OCI-LY3 (cell line): Measurements from ENCODE around the gene PRR13.
A peak's percentile ranks its signal among the peaks of the same experiment; 100 is the strongest.
"Not testable (repeated sequence)": the region's sequence is repeated elsewhere in the genome, so short reads cannot be mapped to it uniquely, and the experiment has no call there.

Experiments used
- H2AFZ ChIP-seq: fragments of 200-600, 300-600 bp; shearing (Covaris generic); 2 replicates; pipeline ENCODE4 v1.6.0; 2014; ENCODE audit warnings: antibody characterized with exemption, low read depth, low read length
- H3K27ac ChIP-seq: fragments of 200-600, 300-600 bp; sonication (generic); 2 replicates; pipeline ENCODE4 v1.5.1; 2014; ENCODE audit warnings: mild to moderate bottlenecking, low read length, moderate library complexity, mixed read lengths
- H3K27me3 ChIP-seq: fragments of 200-600, 300-600 bp; sonication (generic); 2 replicates; pipeline ENCODE4 v1.6.1; 2014; ENCODE audit warnings: low read depth, low read length, mixed read lengths
- H3K36me3 ChIP-seq: fragments of 200-600, 300-600 bp; sonication (generic); replicated peaks from 2 replicates; pipeline ENCODE3; 2014; ENCODE audit warnings: low read depth, low read length, mixed read lengths
- H3K4me1 ChIP-seq: fragments of 300-600, 200-600 bp; sonication (generic); 2 replicates; pipeline ENCODE4 v1.6.1; 2014; ENCODE audit warnings: low read length, mixed read lengths
- H3K4me2 ChIP-seq: fragments of 200-600, 300-600 bp; sonication (generic); 2 replicates; pipeline ENCODE4 v1.6.1; 2014; ENCODE audit warnings: low read length, mixed read lengths
- H3K4me3 ChIP-seq: fragments of 300-600, 200-600 bp; sonication (generic); 2 replicates; pipeline ENCODE4 v1.5.1; 2014; ENCODE audit warnings: antibody characterized with exemption, mild to moderate bottlenecking, low read length, moderate library complexity
- H3K79me2 ChIP-seq: fragments of 300-600, 200-600 bp; shearing (Covaris generic); 2 replicates; pipeline ENCODE4 v1.6.1; 2014; ENCODE audit warnings: mild to moderate bottlenecking, low read length, mixed read lengths
- H3K9ac ChIP-seq: fragments of 300-600, 200-600 bp; shearing (Covaris generic); 2 replicates; pipeline ENCODE4 v1.6.0; 2014; ENCODE audit warnings: mild to moderate bottlenecking, low read length, moderate library complexity
- H3K9me3 ChIP-seq: fragments of 200-600, 300-600 bp; shearing (Covaris generic); 2 replicates; pipeline ENCODE4 v1.6.1; 2014; ENCODE audit warnings: low read length, mixed read lengths; ENCODE audit not compliant: insufficient read depth
- H4K20me1 ChIP-seq: fragments of 200-600, 300-600 bp; sonication (generic); 2 replicates; pipeline ENCODE4 v1.6.1; 2016; ENCODE audit warnings: low read length, mixed read lengths; ENCODE audit not compliant: insufficient read depth
- EZH2phosphoT487 ChIP-seq: fragments of 200-600 bp; shearing (Covaris generic); IDR thresholded peaks from 2 replicates; pipeline ENCODE4 v1.6.1; 2018; ENCODE audit warnings: antibody characterized with exemption, mixed run types, low read depth
- TF ChIP-seq, protein P1 (sequence below): fragments of 200-600, 300-600 bp; sonication (generic); IDR thresholded peaks from 2 replicates; pipeline ENCODE4 v1.5.1; 2014; ENCODE audit warnings: antibody characterized with exemption, low read length, low read depth

PRR13 gene, protein sequence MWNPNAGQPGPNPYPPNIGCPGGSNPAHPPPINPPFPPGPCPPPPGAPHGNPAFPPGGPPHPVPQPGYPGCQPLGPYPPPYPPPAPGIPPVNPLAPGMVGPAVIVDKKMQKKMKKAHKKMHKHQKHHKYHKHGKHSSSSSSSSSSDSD

DNA sequence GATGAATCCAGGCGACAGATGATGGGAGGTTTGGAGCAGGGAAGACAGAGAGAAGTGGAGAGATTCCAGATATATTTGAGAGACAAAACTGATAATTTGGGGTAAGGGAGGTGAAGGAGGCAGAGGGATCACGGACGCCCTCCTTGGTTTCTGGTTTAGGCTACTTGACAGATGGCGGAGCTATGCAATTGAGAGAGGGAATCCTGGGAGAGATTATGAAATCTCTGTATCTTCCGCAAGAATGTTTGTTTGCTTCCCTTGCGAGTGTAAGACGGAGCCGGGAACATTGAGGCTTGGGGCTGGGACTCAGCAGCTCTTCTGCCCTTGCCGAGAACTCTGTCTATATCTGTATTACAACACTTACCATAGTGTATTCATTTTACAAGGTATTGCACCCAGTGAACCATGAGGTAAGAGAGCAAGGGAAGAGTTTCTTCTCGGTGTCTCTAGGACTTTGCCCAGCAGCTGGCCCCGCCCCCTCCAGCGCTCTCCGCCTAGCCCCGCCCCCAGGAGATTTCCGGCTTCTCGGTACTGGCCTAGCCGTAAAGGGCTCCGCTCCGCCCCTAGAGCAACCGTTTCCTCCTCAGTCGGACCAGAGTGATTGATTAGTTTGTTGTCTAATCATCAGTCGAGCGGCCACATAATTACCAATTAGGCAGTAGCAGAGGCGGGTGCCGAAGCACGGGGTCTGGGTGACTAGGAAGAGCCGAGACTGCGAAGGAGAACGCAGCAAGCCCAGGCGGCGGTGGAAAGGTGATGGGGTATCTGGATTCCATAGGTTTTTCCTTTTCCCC, at the start of gene PRR13:
PRR13 (plus strand) TSS at position 695 of the 794 bp plus-strand sequence. CDS start 981 bp downstream, outside the sequence.
- Histone ChIP-seq H3K4me2 (peak within 1 kb of the TSS; percentile 90), H3K4me1 (peaks cover 7% of the 10 kb centered on the region; the same call in 1 of the 2 replicates), H4K20me1 (no peaks in the 10 kb centered on the region), H3K36me3 (peaks cover 16% of the 10 kb centered on the region), H3K27me3 (no peaks in the 10 kb centered on the region), H3K9ac (peak within 1 kb of the TSS; percentile 95), H3K27ac (peak within 1 kb of the TSS; percentile 58), H3K79me2 (peaks cover 24% of the 10 kb centered on the region), H2AFZ (peak within 1 kb of the TSS; percentile 100), H3K9me3 (no peaks in the 10 kb centered on the region), H3K4me3 (peak within 1 kb of the TSS; percentile 91)
- no peak for TF ChIP-seq EZH2phosphoT487
- TF ChIP-seq, protein P1, sequence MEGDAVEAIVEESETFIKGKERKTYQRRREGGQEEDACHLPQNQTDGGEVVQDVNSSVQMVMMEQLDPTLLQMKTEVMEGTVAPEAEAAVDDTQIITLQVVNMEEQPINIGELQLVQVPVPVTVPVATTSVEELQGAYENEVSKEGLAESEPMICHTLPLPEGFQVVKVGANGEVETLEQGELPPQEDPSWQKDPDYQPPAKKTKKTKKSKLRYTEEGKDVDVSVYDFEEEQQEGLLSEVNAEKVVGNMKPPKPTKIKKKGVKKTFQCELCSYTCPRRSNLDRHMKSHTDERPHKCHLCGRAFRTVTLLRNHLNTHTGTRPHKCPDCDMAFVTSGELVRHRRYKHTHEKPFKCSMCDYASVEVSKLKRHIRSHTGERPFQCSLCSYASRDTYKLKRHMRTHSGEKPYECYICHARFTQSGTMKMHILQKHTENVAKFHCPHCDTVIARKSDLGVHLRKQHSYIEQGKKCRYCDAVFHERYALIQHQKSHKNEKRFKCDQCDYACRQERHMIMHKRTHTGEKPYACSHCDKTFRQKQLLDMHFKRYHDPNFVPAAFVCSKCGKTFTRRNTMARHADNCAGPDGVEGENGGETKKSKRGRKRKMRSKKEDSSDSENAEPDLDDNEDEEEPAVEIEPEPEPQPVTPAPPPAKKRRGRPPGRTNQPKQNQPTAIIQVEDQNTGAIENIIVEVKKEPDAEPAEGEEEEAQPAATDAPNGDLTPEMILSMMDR = no peak

DNA sequence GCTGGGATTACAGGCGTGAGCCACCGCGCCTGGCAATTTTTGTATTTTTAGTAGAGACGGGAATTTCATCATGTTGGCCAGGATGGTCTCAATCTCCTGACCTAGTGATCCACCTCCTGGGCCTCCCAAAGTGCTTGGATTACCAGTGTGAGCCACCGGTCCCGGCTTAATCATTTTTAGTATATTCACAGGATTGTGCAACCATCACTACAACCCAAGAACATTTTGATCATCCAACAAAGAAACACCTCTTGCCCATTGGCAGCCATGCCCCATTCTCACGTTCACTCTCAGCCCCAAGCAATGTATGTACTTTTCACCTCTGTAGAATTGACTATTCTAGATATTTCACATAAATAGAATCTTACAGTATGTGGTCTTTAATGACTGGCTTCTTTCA, 41.6 kb upstream of the PRR13 start:
- Histone ChIP-seq H3K4me3 (no peak overlapping the region), H2AFZ (no peak overlapping the region), H3K9me3 (no peaks in the 10 kb centered on the region), H3K27ac (no peak overlapping the region), H3K79me2 (peaks cover 46% of the 10 kb centered on the region), H3K36me3 (peaks cover 5% of the 10 kb centered on the region), H4K20me1 (no peaks in the 10 kb centered on the region), H3K9ac (no peak overlapping the region), H3K27me3 (no peaks in the 10 kb centered on the region), H3K4me2 (no peak overlapping the region), H3K4me1 (no peaks in the 10 kb centered on the region)
- TF ChIP-seq EZH2phosphoT487 = no peak
- TF ChIP-seq, protein P1 = no peak

DNA sequence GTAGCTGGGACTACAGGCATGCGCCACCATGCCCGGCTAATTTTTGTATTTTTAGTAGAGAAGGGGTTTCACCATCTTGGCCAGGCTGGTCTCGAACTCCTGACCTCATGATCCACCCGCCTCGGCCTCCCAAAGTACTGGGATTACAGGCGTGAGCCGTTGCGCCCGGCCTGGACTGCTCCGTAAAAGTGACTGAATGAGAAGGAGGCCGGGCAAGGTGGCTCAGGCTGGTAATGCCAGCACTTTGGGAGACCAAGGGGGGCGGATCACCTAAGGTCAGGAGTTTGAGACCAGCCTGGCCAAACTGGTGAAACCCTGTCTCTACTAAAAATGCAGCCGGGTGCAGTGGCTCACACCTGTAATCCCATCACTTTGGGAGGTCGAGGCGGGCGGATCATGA, 39.2 kb upstream of the PRR13 start:
- not testable (repeated sequence) for H3K36me3 ChIP-seq, H3K27me3 ChIP-seq, H3K4me1 ChIP-seq, H3K4me2 ChIP-seq, H3K4me3 ChIP-seq, H2AFZ ChIP-seq, H4K20me1 ChIP-seq, H3K9ac ChIP-seq, H3K9me3 ChIP-seq, H3K27ac ChIP-seq
- peaks cover 34% of the 10 kb centered on the region for H3K79me2 ChIP-seq

DNA sequence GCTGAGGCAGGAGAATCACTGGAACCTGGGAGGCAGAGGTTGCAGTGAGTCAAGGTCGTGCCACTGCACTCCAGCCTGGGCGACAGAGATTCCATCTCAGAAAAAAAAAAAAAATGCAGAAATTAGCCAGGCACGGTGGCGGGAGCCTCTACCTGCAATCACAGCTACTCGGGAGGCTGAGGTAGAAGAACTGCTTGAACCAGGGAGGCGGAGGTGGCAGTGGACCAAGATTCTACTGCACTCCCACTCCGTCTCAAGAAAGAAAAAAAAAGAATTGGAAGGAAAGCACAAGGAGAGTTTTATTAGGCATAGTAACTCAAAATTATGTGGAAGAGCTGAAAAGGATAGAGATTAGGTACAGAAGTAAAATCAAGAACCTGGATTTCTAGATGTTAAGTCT, 38.7 kb upstream of the PRR13 start:
- Histone ChIP-seq H3K79me2 (peaks cover 30% of the 10 kb centered on the region), H2AFZ (no peak overlapping the region), H3K4me2 (no peak overlapping the region), H3K4me1 (no peaks in the 10 kb centered on the region), H4K20me1 (no peaks in the 10 kb centered on the region), H3K36me3 (peaks cover 8% of the 10 kb centered on the region), H3K9ac (no peak overlapping the region), H3K4me3 (no peak overlapping the region), H3K27me3 (no peaks in the 10 kb centered on the region), H3K9me3 (no peaks in the 10 kb centered on the region), H3K27ac (no peak overlapping the region)
- TF ChIP-seq EZH2phosphoT487 = no peak
- TF ChIP-seq, protein P1 = no peak
